GM19023 (cell line): ENCODE measurements around the gene ARHGAP22.

Experiments used
- ATAC-seq: cut with Tn5 transposase; IDR thresholded peaks from one replicate; pipeline ENCODE4 v1.9.1; 2021; ENCODE audit warnings: mild to moderate bottlenecking, moderate library complexity; ENCODE audit not compliant: unreplicated experiment

Gene ARHGAP22

DNA sequence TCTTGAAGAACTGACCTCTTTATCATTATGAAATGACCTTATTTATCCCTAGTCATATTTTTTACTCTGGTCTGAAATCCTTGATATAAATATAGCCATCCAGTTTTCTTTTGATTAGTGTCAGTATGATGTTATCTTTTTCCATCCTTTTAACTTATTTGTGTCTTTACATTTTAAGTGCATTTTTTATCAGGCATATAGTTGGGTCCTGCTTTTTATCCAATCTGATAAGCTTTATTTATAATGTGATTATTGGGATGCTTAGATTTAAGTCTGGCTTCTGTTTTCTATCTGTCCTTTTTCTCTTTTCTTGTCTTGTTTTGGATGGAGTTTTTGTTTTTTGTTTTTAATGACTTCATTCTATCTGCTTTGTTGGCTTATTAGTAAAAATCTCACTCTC is 119.2 kb downstream of the ARHGAP22 start:
- no peak for ATAC-seq

DNA sequence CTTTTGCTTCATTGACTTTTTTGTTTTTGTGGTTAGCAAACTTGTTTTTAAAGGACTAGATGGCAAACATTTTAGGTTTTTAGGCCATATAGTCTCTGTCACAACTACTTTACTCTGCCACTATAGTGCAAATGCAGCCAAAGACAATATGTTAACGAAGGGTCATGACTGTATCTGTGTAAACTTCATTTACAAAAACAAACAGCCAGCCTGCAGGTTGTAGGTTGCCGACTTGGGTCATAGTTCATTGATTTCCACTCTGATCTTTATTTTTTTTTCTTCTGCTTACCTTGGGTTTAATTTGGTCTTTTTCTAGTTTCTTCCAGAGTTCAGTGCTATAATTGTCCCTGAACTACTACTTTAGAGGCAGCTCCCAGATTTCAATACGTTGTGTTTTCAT is 120.0 kb downstream of the ARHGAP22 start:
- no peak for ATAC-seq

- ATAC-seq, result no peak
These were observed 122.7 kb downstream of the ARHGAP22 start for GRCh38 chr10:48482207-48482606.

- no peak for ATAC-seq
These were observed 123.5 kb downstream of the ARHGAP22 start for GRCh38 chr10:48481385-48481784.

DNA sequence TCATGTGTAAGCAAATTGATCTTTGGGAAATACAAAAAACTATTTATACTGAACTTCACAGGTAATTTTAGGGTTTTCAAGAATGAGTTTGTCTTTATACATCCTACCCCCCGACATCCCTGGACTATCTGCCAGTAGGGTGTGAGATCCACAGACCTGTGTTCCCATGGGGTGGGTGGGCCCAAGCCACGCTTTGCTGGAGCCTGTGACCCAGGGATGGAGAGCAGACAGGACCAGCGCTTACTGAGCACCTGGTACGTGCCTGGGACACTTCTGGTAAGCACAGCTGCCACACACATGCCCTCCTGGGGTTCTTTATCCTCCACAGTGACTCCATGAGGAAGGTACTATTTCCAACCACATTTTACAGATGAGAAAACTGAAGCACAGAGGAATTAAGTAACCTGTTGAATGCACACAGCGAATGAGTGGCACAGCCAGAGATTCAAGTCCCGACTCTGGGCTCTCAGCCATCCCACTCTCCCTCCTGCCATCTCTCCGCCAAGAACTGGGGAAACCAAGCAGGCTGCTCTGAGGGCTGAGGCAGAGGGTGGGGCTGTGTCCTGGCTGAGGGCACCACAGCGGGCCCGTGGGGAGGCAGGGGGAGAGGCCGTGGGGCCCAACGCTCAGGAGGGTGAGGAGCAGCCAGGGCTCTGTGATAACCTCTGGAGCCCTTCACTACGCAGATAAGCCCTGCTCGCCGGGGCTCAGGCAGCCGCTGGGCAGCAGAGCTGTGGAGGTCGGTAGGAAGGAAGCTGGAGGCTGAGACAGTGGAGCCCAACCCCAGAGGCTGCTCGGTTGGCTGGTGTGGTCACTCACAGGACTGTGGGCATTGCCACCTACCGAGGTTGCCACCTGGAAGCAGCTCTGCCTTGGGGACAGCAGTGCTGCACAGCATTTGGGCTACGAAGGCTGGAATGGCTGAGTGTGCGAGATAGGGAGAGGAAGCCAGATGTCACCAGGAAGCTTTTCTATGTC is 124.2 kb downstream of the ARHGAP22 start:
- no peak for ATAC-seq

DNA sequence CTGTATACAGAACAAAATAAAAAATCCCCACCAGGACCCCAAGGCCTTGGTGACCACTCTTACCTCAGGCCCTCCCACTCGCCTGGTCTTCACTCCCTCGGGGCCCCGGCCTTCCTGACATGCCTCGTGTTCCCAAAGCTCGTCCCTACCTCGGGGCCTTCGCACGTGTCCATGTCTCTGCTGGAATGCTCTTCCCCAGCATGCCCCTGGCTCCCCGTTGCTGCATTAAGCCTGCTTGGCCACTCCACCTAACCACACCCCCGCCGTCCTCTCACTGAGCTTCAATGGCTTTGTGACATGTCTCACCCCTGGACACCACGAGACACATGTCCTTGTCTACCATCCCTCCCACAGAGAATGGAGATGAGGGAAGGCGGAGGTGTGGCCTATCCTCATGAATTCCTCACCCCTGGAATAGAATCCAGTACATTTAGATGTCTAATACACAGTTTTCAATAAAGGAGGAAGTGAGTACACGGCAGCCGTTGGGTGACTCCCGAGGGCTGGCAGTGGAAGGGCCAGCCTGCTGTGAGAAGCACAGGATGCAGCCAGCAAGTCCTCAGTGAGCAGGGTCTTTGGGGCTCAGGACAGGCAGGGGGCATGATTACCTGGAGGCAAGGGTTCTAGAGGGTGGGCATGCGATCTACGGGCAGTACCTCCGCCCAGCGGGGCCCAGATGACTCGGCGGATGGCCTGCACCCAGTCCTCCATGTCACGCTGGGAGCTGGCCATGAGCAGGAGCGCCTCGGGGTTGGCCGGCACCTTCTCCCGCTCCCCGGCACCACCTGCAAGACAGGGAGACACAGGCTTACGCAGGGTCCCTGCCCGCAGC is 125.7 kb downstream of the ARHGAP22 start:
- no peak for ATAC-seq

DNA sequence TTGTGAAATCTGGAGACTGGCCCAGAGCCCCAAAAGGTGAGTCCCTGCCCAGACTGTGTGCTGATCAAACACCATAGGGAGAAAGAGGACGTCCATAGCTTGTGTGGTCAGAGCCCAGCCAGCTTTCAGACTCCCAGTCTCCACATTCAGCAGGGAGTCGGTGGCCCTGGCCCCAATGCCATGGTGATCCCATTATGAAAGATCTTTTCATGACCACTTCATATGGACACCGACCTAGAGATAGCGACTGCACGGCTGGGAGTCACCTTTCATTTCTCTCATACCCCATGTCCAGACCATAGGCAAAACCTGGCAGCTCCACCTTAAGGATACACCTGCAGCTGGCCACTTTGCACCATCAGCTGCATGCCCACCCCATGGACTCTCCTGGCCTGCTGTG is 126.4 kb downstream of the ARHGAP22 start:
- ATAC-seq, result no peak

DNA sequence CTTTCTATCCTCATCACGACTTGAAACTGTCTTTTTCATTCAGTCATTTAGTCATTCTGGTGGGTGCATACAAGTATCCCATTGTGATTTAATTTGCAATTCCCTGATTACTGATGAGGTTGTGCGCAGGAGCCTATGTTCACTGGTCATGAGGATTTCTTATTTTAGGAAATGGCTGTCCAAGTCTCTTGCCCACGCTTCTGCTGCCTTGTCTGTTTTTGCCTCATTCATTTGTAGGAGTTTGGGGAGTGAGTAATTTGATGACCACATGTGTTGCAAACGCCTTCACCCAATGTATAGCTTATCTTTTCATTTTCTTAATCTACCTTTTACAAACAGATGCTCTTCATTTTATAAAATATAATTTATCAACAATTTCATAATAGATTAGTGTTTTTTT is 127.3 kb downstream of the ARHGAP22 start:
- no peak for ATAC-seq

DNA sequence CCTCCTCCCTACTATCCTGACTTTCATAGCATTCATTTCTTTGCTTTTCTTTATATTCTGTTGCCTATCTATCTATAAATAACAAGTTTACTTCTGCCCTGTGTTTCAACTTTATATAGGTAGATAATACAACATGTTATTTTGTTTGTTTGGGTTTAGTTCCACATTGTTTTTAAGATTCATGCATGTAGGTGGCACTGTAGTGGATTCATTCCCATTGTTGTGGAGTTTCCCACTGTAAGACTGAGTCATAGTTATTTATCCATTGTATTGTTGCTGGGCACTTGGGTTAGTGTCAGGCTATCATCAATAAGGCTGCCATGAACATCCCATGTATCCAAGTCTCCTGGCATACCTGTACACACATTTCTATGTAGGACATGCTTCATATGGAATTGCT is 127.7 kb downstream of the ARHGAP22 start:
- ATAC-seq, result no peak

GRCh38 chr10:48476279-48476982 is 128.4 kb downstream of the ARHGAP22 start:
- no peak for ATAC-seq

DNA sequence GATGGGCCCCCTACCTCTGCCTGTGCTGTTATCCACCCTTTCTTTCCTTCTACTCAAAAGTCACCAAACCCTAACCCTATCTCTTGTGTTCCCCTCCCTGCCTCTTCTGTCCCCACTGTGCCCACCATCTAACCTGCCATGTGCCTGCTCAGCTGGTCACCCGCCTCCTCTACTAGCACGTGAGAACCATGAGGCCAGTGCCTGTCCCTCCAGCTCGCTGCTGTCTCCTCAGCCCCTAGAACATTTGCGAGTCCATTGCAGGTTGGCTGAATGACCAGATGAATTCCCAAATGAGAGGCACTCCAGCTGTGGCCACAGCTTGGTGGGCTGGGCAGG is 129.0 kb downstream of the ARHGAP22 start:
- no peak for ATAC-seq

- ATAC-seq, result no peak
These were observed 130.0 kb downstream of the ARHGAP22 start for GRCh38 chr10:48474765-48475365.

DNA sequence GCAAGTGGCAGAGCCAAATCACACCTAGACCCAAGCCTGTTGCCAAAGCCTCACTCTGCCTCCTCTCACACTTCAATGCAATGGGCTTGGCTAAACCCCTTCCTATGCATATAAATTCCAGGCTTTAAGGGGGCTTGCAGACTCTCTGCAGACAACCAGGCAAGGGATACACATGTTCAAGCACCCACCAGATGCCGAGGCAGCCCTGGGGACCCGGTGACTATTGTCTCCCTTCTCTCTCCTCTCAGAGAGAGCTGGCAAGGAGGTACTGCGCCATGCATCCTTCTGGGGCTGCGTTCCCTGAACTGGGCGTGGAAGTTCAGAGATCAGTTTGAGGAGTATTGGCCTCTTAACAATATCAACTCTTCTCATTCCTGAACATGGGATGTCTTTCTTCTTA is 131.2 kb downstream of the ARHGAP22 start:
- no peak for ATAC-seq

GRCh38 chr10:48472501-48473069 is 132.3 kb downstream of the ARHGAP22 start:
- no peak for ATAC-seq

DNA sequence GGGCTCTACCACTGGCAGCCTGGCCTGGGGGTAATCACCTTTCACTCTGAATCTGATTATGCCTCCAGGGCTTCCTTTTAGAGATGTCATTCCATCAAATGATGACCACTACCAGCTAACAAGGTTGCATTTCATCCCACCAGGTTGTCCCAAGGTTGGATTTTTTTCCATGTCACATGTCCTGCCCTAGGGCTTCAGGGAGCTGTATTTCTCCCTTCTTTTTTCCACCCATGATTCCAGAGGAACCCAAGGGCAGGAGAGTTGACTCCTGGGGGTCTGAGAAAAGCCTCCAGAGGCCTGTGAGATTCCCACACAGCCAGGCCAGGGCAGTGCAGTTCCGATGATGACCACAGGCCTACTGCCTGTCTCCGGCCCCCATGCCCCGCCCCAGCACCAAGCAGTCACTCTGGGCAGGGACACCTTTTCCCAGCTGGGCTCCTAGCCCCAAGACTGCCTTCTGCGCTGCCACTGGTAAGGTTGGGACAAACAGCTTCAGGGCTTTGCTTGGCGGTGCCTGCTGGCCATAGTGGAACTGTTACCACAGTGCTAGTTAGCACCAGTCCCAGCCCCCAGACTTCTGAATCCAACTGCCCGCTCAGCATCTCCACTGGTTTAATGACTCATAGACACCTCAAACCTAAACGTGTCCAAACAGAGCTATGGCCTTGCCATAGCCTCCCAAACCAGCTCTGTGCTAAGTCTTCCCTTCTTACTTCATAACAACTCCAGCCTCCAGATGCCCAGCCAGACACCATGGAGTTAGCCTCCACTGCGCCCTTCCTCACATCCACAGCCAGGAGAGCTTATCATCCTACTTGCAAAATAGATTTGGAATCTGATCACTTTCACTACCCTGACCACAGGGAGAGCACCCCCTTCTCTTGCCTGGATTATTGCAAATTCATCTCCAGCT is 133.7 kb downstream of the ARHGAP22 start:
- ATAC-seq, result no peak

DNA sequence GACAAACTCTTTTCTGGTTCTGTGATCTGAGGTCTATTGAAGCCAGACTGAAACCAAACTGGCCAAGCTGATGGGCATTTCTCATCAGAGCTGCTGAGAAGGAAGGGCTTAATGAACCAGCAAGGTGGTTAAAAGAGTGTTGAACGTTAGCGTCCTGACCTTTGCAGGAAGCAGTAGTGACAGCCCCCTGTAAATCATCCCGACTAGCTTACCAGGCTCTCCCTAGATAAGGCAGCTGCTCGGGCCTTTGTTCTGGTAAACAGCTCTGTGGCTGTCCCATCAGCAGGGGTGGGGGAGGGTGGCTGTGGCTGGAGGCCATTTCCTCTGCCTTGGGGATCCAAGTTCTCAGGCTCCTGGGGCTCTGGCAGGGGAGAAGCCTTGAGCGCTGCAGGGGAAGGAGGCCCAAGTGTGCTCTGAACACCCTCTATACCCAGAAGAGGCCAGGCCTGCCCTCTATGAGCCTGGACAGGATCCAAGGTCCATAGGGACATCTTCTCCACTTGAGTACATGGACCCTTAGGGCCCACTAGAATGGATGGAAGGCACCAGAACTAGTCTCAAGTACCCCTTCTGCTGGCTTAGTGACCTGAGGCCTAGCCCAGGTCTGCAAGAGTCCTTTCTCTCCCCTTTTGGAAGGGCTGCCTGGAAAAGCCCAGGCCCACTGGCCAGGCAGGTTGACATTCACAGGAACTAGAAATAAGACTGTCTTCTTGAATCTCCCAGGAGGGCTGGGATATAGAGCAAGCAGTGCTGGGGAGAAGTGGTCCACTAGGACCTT is 134.6 kb downstream of the ARHGAP22 start:
- no peak for ATAC-seq

DNA sequence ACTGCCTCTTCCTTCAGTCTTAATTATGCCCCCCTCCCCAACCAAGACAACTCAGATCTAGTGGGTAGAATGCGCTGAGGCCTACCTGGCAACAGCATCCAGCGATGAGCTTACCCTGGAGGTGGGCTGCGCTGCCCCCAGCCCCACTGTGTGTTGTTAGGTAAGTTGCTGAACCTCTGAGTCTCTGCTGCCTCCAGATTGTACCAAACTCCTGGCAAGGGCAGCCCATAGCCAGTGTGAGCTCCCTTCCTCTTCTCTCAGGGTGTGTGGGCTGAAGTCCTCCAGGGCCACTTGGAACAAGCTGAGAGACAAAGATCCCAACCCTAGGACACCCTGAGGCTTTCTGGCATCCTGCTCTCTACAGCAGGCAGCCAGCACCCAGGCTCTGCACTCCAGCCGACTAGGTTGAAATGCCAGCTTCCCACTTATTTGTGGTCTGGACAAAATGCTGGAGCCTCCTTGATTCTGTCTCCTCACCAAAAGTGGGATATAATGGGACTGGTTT is 135.3 kb downstream of the ARHGAP22 start:
- ATAC-seq, result no peak

- no peak for ATAC-seq
These were observed 135.9 kb downstream of the ARHGAP22 start for GRCh38 chr10:48468866-48469511.
